Gastroesophageal sphincter (tissue), 3 donors: ENCODE results near the gene SIRT2.

Source experiments
- EP300 ChIP-seq: sonication (generic); formaldehyde crosslinking; IDR thresholded peaks from one replicate; pipeline ENCODE4 v1.6.1; 2017; ENCODE audit warnings: antibody characterized with exemption, mild to moderate bottlenecking
- POLR2A ChIP-seq, 2 donors: fragments of 450-650 bp; IDR thresholded peaks; one replicate each; pipeline ENCODE4 v1.6.1; 2017; ENCODE audit warnings: antibody characterized with exemption in 2 of 2, mild to moderate bottlenecking in 2 of 2, moderate library complexity in 1 of 2
- POLR2AphosphoS5 ChIP-seq: sonication (generic); formaldehyde crosslinking; IDR thresholded peaks from one replicate; pipeline ENCODE4 v1.6.1; 2017; ENCODE audit warnings: antibody characterized with exemption
- TF ChIP-seq, protein P1 (sequence below), 4 experiments: fragments of 200-600 bp in 2 of 4; fragments of 450-650 bp in 2 of 4; sonication (generic) in 1 of 4; IDR thresholded peaks; one replicate each; pipeline ENCODE4 v1.5.1; 2017 to 2019; ENCODE audit warnings: antibody characterized with exemption in 4 of 4, mild to moderate bottlenecking in 2 of 4, moderate library complexity in 2 of 4

DNA sequence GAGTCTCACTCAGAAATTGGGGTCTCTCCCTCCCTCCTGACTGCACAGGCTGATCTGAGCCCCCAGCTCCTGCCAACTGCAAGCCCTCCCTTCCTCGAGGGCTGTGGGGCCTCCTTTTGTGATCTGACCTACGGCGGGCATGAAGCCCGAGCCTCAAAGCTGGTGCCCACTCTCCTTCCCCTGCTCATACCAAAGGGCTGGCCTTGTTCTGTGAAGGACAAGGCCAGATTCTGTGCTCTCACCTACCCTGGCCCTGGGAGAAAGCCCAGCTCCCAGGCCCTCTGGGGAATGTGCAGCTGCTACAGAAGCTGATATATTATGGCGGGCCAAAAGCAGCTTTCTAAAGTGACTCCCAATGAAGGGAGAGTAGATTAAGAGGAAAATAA is 58.8 kb downstream of the SIRT2 start:
- TF ChIP-seq, protein P1, sequence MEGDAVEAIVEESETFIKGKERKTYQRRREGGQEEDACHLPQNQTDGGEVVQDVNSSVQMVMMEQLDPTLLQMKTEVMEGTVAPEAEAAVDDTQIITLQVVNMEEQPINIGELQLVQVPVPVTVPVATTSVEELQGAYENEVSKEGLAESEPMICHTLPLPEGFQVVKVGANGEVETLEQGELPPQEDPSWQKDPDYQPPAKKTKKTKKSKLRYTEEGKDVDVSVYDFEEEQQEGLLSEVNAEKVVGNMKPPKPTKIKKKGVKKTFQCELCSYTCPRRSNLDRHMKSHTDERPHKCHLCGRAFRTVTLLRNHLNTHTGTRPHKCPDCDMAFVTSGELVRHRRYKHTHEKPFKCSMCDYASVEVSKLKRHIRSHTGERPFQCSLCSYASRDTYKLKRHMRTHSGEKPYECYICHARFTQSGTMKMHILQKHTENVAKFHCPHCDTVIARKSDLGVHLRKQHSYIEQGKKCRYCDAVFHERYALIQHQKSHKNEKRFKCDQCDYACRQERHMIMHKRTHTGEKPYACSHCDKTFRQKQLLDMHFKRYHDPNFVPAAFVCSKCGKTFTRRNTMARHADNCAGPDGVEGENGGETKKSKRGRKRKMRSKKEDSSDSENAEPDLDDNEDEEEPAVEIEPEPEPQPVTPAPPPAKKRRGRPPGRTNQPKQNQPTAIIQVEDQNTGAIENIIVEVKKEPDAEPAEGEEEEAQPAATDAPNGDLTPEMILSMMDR (IDR thresholded peaks at IDR 0.05): no peak
- TF ChIP-seq POLR2AphosphoS5: no peak
- no peak for TF ChIP-seq POLR2A (IDR thresholded peaks at IDR 0.05)
- no peak for TF ChIP-seq EP300
